ENCODE results near the gene STAMBP. TPM values are rescaled to one million over a fixed set of nuclear protein-coding genes. Genes with fewer than 3 reads are reported as not detected.

STAMBP gene
- total and polyA plus RNA-seq, 4 donors: 22.3 to 39.7 (median 24.4) TPM

GRCh38 chr2:73917696-73918207 lies 89.0 kb downstream of the STAMBP start:
- peaks cover 0 to 14% (median 6%) of the 10 kb centered on the region in 3 donors for H3K27me3 ChIP-seq (ENCODE audit: control insufficient read depth in 3 of 3, insufficient read depth in 3 of 3, low read length in 2 of 3)
- ATAC-seq (ENCODE audit: insufficient read depth, low FRiP score) (no peak), DNase-seq (no peak)
- H3K4me3 ChIP-seq: no peak overlapping the region
- peaks cover 0 to 3% (median 0%) of the 10 kb centered on the region in 4 donors for H3K9me3 ChIP-seq (ENCODE audit: control insufficient read depth in 4 of 4, insufficient read depth in 3 of 4, low read length in 3 of 4)
- WGBS, 2 donors: 86 to 88% methylated on average over 4 of the region's 4 CpGs
- peaks cover 0 to 2% (median 0%) of the 10 kb centered on the region in 4 donors for H3K36me3 ChIP-seq (ENCODE audit: control insufficient read depth in 4 of 4, insufficient read depth in 4 of 4, low read length in 4 of 4)
- H3K9ac ChIP-seq (ENCODE audit: insufficient read depth in 1 of 2, low read length in 2 of 2): no peak overlapping the region
- TF ChIP-seq CTCF (IDR thresholded peaks at IDR 0.05; ENCODE audit: control extremely low read depth, extremely low read depth): no peak
- H3K4me1 ChIP-seq (ENCODE audit: control insufficient read depth in 5 of 5, insufficient read depth in 5 of 5, low read length in 5 of 5): no peaks in the 10 kb centered on the region
- H3K27ac ChIP-seq (ENCODE audit: low read depth in 1 of 2, low read length in 1 of 2): no peak overlapping the region

- H3K4me3 ChIP-seq: no peak overlapping the region
- H3K9ac ChIP-seq (ENCODE audit: insufficient read depth in 1 of 2, low read length in 2 of 2): no peak overlapping the region
- ATAC-seq (ENCODE audit: insufficient read depth, low FRiP score): no peak
- H3K27ac ChIP-seq (ENCODE audit: low read depth in 1 of 2, low read length in 1 of 2): no peak overlapping the region
- TF ChIP-seq CTCF (IDR thresholded peaks at IDR 0.05; ENCODE audit: control extremely low read depth, extremely low read depth): no peak
- H3K27me3 ChIP-seq (ENCODE audit: control insufficient read depth in 3 of 3, insufficient read depth in 3 of 3, low read length in 2 of 3): peaks cover 0 to 16% (median 8%) of the 10 kb centered on the region in 3 donors
- H3K36me3 ChIP-seq (ENCODE audit: control insufficient read depth in 4 of 4, insufficient read depth in 4 of 4, low read length in 4 of 4): peaks cover 0 to 2% (median 0%) of the 10 kb centered on the region in 4 donors
- DNase-seq: no peak
- WGBS, 2 donors: 93 to 96% methylated on average over 3 of the region's 3 CpGs
- H3K4me1 ChIP-seq (ENCODE audit: control insufficient read depth in 5 of 5, insufficient read depth in 5 of 5, low read length in 5 of 5): no peaks in the 10 kb centered on the region
- H3K9me3 ChIP-seq (ENCODE audit: control insufficient read depth in 4 of 4, insufficient read depth in 3 of 4, low read length in 3 of 4): peaks cover 0 to 3% (median 0%) of the 10 kb centered on the region in 4 donors
Observed at GRCh38 chr2:73918856-73919255, 90.1 kb downstream of the STAMBP start.

DNA sequence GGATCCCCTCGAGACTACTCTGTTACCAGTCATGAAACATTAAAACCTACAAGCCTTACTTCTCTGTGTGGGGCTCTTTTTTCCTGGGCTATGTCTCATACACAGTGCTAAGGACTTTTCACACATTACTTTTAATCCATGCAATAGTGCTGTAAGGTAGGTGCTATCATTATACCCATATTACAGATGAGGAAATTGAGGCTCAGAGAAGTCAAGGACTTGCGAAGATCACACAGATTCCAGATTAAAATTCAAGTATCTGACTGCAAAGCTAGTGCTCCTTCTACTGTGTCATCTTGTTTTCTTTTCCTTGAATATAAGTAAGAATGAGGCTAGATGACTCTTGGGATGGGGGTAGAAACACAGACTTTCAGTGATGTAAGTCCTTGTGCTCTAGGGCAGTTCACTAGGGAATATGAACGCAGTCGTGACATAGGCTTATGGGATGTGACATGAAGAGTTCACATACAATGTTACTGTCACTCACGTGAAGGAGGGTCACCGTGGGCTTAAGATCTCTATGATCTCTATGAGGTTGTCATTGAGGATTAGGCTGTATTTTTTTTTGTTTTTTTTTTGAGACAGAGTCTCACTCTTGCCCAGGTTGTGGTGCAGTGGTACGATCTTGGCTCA lies 91.0 kb downstream of the STAMBP start:
- no peak overlapping the region for H3K27ac ChIP-seq (ENCODE audit: low read depth in 1 of 2, low read length in 1 of 2)
- DNase-seq: no peak
- H3K9me3 ChIP-seq (ENCODE audit: control insufficient read depth in 4 of 4, insufficient read depth in 3 of 4, low read length in 3 of 4): peaks cover 0 to 3% (median 0%) of the 10 kb centered on the region in 4 donors
- peaks cover 0 to 16% (median 8%) of the 10 kb centered on the region in 3 donors for H3K27me3 ChIP-seq (ENCODE audit: control insufficient read depth in 3 of 3, insufficient read depth in 3 of 3, low read length in 2 of 3)
- H3K4me3 ChIP-seq: no peak overlapping the region
- no peak for TF ChIP-seq CTCF (IDR thresholded peaks at IDR 0.05; ENCODE audit: control extremely low read depth, extremely low read depth)
- H3K4me1 ChIP-seq (ENCODE audit: control insufficient read depth in 5 of 5, insufficient read depth in 5 of 5, low read length in 5 of 5): no peaks in the 10 kb centered on the region
- H3K9ac ChIP-seq (ENCODE audit: insufficient read depth in 1 of 2, low read length in 2 of 2): no peak overlapping the region
- WGBS, 2 donors: 88 to 92% methylated on average over 7 of the region's 7 CpGs
- no peak for ATAC-seq (ENCODE audit: insufficient read depth, low FRiP score)
- H3K36me3 ChIP-seq (ENCODE audit: control insufficient read depth in 4 of 4, insufficient read depth in 4 of 4, low read length in 4 of 4): no peaks in the 10 kb centered on the region
